NCI-H526 treated with DMSO at 0.1 percent for 48 hours (cell line): Measurements from ENCODE around the gene ZNF496.
"Not testable (repeated sequence)": the region's sequence is repeated elsewhere in the genome, so short reads cannot be mapped to it uniquely, and the experiment has no call there.

ENCODE experiments used
- DNase-seq: peaks from one replicate; lab custom pipeline; 2025; lab: John Stamatoyannopoulos, UW

The ZNF496 gene

DNA sequence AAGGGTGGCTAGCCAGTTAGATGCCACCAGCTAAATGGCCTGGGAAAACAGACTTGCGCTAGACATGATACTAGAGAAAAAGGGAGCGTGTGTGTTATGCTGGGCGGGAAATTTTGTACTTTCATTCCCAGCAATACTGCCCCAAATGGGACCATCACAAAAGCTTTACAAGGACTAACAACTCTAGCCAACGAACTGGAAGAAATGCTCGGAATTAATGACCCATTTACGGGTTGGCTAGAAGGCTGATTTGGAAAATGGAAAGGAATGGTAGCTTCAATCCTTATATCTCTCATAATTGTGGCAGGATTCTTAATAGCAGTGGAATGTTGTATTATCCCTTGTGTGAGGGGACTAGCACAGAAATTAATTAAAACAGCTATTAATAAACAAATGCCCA lies 27.9 kb upstream of the ZNF496 start:
- DNase-seq, result no peak

DNA sequence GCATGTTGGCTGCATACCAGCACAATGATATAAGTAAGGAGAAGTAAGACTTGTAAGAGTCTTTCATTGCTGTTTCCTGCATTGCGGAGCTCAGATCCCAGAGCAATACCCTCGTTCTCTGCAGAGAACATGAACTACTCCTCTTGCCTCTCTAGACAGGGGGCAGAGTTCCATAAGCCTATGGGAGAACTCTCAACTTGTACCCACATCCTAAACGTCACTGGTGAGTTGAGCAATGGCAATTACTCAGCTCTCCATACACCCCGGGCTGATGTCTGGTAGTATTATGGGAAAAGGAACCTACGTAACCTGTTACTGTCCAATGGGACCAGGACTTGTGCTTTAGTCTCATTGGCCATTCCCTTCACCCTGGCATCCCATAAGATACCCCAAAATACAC lies 27.3 kb upstream of the ZNF496 start:
- DNase-seq, result no peak

- no peak for DNase-seq
Observed at GRCh38 chr1:247357781-247358211, 26.1 kb upstream of the ZNF496 start.

DNA sequence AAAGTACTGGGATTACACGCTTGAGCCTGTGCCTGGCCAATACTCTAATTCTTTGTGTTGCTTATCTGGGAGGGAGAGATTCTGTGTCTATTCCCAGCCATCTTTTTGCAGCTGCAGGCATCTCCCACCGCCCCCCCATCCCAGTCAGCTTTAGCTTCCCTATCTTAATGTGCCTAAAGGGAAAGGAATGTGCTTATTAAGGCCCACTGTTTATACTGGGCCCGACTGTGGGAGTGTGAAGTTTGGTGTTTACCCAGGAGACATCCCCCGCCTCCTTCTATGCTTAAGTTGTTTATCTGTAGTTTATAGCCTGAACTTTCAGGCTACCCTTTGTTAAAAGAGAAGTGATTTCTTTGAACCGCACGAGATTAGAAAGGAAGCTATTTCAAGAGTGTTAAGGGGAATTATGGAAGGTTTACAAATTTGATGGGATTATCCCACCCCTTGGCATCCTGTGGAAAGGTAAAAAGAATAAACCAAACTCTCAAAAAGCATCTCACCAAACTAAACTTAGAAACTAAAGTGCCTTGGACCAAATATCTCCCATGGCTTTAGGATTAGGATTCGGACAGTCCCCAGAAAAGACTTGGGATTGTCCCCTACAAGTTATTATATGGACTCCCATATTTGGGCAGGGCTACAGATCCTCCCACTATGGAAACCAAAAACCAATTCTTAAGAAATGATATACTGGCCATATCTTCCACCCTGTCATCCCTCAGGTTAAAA lies 25.5 kb upstream of the ZNF496 start:
- no peak for DNase-seq

GRCh38 chr1:247355160-247355559 lies 23.5 kb upstream of the ZNF496 start:
- DNase-seq, result not testable (repeated sequence)

DNA sequence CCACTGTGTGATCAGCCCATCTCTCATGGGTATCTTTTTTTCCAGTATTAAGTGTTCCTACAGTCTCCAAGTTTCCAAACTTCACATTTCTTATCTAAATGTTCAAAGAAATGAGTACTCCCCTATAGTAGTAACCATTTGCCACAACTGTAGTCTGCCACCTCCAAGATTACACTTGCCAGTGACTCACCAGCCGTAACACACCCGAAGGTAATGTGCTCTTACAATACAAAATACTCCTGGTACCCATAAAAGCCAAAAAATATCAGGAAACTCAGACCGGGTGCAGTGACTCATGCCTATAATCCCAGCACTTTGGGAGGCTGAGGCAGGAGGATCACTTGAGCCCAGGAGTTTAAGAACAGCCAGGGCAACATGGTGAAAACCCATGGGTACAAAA lies 20.5 kb upstream of the ZNF496 start:
- no peak for DNase-seq

DNA sequence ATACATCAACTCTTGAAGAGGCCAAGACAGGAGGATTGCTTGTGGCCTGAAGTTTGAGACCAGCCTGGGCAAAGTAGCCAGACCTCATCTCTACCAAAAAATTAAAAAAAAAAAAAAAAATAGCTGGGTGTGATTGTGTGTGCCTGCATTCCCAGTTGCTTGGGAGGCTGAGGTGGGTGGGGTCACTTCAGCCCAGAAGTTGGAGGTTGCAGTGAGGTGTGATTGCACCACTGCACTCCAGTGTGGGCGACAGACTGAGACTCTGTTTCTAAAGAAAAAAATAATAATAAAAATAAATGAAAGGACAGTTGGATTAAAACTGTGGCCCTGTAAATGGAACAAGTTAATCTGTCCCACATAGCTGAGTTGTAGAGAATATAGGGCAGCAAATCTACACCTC lies 18.9 kb upstream of the ZNF496 start:
- DNase-seq, result no peak

DNA sequence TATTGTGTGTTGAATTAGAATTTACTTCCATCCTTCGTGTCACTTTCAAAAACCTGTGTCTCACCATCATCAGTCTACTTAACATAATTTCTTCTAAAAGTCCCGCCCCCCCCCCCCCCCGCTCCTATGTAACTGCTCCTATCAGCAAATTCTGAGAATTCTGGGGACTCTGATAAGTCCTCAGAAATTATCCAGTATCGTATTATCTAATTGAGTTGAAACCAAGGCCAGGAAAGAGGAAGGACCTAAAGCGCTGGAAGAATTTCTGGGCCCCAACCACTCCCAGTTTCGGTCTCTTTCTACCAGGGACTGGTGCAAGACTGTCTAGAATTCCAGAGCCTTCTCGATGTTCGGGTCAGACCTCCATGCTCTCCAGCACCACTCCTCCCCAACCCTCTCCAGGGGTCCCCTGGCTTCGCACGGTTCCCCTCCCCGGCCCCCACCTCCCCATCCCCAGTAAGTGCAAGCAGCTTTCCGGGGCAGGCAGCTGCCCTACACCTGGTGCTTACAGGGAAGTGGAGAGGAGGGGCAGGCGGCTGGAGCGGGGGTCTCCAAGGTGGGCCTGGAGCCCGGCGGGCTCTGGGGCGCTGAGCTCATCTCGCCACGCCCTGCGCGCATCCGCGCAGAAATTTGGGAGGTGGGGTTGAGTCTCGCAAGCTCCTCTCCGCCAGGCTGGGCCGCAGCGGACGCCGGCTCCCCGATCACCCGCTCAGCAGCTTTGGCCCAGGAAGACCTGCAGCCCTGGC lies 16.0 kb upstream of the ZNF496 start:
- DNase-seq, result no peak

DNA sequence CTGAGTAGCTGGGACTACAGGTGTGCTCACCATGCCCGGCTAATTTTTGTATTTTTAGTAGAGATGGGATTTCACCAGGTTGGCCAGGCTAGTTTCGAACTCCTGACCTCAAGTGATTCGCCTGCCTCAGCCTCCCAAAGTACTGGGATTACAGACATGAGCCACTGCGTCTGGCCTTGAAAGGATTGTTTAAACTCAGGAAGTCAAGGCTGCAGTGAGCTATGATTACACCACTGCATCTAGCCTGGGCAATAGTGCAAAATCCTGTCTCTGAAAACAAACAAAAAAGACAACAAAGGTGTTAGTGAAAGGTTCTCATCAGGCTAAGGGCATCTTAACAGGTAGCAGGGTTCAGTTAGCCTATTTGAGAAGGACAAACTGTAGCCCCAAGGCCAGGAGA lies 14.2 kb upstream of the ZNF496 start:
- no peak for DNase-seq

GRCh38 chr1:247343801-247344200 lies 12.1 kb upstream of the ZNF496 start:
- DNase-seq, result no peak

- DNase-seq, result no peak
Observed at GRCh38 chr1:247338723-247339275, 7.1 kb upstream of the ZNF496 start.

- no peak for DNase-seq
Observed at GRCh38 chr1:247337961-247338360, 6.3 kb upstream of the ZNF496 start.

- no peak for DNase-seq
Observed at GRCh38 chr1:247337250-247337746, 5.6 kb upstream of the ZNF496 start.

DNA sequence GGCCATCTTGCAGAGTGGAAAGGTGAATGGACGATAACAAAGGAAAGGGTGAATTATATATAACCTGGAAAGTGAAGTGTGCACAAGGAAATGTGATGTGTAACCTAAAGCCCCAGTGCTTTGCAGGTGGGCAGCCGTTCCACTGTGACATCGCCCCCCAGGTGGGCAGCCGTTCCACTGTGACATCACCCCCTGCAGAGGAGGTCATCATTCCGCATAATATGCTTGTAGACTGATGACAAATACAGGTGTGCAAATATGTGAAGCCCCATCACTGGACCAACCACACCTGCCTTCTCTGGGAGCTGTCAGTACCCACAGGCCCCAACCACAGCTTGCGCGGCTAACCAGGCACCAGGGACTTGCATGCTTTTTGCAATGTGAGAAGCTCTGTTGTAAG lies 4.7 kb upstream of the ZNF496 start:
- DNase-seq, result no peak

GRCh38 chr1:247335882-247336281 lies 4.2 kb upstream of the ZNF496 start:
- no peak for DNase-seq

- no peak for DNase-seq
Observed at GRCh38 chr1:247334378-247335133, 2.9 kb upstream of the ZNF496 start.

DNA sequence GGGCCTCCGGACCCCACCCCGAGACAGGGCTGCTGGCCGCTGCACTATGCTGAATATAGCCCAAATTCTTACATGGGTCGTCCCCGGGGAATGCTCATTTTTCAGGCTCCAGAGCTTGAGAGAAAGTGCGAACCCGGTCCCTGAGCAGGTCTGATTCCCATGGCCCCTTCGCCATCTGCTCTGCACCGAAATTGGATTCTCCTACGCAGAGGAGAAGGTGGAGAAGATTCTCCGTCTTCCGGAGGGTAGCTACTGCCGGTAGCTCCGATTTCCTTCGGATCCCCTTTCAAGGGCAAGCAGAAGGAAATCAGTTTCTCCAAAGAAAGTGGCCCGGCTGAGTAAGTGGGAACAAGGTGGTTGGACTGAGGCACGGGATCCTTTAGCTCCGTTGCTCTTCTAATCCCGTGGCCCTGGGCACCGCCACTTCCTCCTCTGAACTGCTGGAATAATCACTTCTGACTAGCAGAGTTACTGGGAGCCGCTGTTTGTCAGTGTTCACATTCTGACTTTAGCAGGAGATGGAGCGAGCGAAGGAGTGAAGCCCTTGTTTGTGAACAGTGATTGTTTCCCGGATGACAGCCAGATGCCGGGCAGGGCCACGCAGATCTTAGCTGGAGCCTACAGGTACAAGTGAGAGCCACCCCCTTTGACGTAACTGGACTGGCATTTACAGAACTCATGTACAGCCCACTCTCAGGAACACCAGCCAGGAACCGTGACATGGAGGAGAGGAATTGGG lies 1.1 kb upstream of the ZNF496 start:
- no peak for DNase-seq

DNA sequence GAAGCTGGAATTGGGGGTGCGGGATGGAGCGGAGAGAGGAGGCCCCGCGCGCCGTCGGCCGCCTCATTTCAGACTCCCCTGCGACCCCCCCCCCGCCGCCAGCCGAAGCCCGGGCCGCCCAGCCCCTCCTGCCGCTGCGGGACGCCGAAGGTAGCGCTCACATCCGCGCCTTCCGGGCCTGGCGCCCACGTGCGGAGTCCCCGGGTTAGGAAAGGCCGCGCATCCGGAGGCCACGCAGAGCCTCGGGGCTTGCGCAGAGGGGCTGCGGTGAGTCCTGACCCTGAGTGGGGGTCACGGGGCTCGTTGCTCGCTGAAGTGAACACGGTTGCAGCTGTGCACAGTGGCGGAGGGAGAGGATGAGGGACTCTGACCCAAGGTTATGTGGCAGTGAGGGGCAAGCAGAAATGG lies 552 bp upstream of the ZNF496 start:
- no peak for DNase-seq

- DNase-seq, result peak; percentile 33
Observed at GRCh38 chr1:247331172-247331524, 519 bp downstream of the ZNF496 start.

- no peak for DNase-seq
Observed at GRCh38 chr1:247330548-247331171, 1.0 kb downstream of the ZNF496 start.

DNA sequence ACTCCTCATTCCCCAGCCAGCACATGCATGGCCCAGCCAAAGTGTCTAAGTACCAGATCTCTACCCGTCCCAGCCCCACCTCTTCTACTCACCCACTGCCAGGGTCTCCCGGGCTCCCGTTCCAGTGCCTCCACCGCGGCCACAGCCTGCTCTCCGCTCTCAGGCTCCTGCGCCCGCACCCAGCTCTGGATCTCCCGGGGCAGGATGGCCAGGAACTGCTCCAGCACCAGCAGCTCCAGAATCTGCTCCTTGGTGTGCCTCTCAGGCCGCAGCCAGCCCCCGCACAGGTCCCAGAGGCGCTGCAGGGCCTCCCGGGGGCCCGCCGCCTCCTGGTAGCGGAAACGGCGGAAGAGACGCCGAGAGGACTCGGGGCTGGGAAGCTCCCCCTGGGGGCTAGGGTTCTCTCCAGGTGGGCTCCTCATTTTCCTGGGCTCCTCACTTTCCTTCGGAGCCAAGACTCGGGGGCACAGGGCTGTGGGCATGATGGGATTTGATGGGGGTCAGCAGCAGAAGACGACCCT lies 2.5 kb downstream of the ZNF496 start:
- no peak for DNase-seq
